ENCODE data around the gene PYGM. TPM values are rescaled to one million over a fixed set of nuclear protein-coding genes. Genes with fewer than 3 reads are reported as not detected.

PYGM gene
- total and polyA plus RNA-seq, 2 experiments from 2014 or later: 1.5 to 3.9 TPM

DNA sequence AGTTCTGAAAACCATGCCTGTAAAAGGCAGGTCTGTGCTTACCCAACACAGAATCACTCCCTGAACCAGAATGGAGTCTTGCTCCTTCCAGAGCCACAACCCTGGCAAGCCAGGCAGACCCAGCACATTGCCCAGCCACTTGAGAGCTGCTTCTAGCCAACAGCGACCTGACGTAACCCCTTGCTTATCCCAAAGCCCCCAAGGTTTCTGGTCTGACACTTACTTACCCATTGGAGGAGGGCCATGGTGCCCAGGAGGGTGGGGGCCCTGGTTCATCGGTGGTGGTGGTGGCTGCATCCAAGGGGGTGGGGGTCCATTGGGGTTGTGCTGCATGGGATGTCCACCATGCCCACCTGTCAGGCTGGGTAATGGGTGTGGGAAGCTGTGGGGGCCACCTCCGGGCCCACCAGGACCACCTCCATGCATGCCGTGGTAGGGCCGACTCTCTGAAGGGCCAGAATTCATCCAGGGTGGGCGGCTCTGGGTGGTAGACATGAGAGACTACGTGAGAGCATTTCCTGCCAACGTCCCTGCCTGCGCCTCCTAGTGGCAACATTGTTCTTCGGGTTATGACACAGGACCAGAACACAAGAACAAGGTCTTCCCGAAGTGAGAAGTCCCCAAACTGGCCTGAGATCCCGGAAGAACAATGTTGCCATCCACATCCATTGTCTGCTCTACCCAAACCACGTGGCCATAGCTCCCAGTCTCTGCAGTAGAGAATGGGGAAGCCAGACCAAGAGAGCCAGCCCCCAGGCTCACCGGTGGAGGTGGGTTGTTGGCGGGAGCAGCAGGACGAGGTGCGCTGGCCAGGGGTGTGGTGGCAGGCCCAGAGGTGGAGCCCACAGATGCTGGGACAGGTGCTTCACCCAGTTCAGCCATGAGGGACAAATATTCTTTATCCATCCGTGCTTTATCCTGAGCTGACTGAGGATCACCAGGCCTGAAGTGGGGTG lies 7.8 kb upstream of the PYGM start:
- ATAC-seq: peak; percentile 27
- H3K27ac ChIP-seq (ENCODE audit: low read depth): peak overlapping the region; percentile 74
- H3K27ac Mint-ChIP-seq: peak overlapping the region; percentile 59

DNA sequence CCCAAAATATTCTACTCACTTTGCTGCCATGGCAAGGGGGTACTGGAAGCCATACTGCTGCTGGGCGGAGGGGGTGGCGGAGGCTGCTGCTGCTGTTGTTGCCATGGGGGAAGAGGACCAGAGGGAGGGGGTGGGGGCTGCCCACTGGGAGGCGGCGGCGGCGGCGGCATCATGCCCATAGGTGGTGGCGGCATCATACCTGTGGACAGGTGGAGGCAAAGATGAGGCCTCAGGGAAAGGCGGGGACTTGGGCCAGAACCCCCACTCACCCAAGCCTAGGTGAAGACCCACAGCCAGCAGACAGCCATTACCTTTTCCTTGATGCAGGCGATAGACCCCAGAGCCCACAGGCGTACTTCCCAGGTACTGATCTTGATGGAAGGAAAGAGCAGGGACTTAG lies 7.1 kb upstream of the PYGM start:
- Mint-ChIP-seq H3K4me1 (peaks cover 60% of the 10 kb centered on the region), H3K36me3 (ENCODE audit: low read depth) (peaks cover 89% of the 10 kb centered on the region), H3K9me3 (no peaks in the 10 kb centered on the region; the same call in 2 of the 3 replicates), H3K27me3 (ENCODE audit: insufficient read depth, low read depth, poor library complexity) (peaks cover 35% of the 10 kb centered on the region), H3K27ac (no peak overlapping the region), H3K4me3 (no peak overlapping the region)
- Histone ChIP-seq H3K4me2 (0 out of 2 replicates have a peak overlapping the region, but pooled peaks have one; percentile 26), H3K4me3 (no peak overlapping the region), H3K27me3 (ENCODE audit: insufficient read depth) (no peaks in the 10 kb centered on the region), H3K36me3 (ENCODE audit: insufficient read depth) (peaks cover 58% of the 10 kb centered on the region), H3K4me1 (ENCODE audit: insufficient read depth) (peaks cover 39% of the 10 kb centered on the region), H3K27ac (ENCODE audit: low read depth) (peak overlapping the region; percentile 72), H3F3A (replicated peaks; ENCODE audit: low read depth) (peaks cover 81% of the 10 kb centered on the region), H2AFZ (no peak overlapping the region), H3K79me2 (replicated peaks; ENCODE audit: insufficient read depth) (peaks cover 40% of the 10 kb centered on the region), H4K20me1 (replicated peaks; ENCODE audit: insufficient read depth) (peaks cover 59% of the 10 kb centered on the region), H3K9me2 (ENCODE audit: insufficient read depth) (no peaks in the 10 kb centered on the region)
- ATAC-seq (no peak), DNase-seq (ENCODE audit: low spot score) (no peak)
- TF ChIP-seq NANOG (IDR thresholded peaks at IDR 0.05; ENCODE audit: borderline replicate concordance) (no peak), EZH2 (IDR thresholded peaks at IDR 0.05; ENCODE audit: low read depth, unreplicated experiment) (no peak), STAT1 (IDR thresholded peaks at IDR 0.05; ENCODE audit: unreplicated experiment) (no peak), EZH2phosphoT487 (IDR thresholded peaks at IDR 0.05; ENCODE audit: unreplicated experiment) (no peak), JUNB (IDR thresholded peaks at IDR 0.05; ENCODE audit: unreplicated experiment) (no peak), ZNF331 (CRISPR knock-in tag; IDR thresholded peaks at IDR 0.05; ENCODE audit: low read depth) (no peak), CREB1 (CRISPR knock-in tag; IDR thresholded peaks at IDR 0.05; ENCODE audit: low read depth) (no peak), ZNF114 (CRISPR knock-in tag; IDR thresholded peaks at IDR 0.05) (no peak)
- TF ChIP-seq, protein P1, sequence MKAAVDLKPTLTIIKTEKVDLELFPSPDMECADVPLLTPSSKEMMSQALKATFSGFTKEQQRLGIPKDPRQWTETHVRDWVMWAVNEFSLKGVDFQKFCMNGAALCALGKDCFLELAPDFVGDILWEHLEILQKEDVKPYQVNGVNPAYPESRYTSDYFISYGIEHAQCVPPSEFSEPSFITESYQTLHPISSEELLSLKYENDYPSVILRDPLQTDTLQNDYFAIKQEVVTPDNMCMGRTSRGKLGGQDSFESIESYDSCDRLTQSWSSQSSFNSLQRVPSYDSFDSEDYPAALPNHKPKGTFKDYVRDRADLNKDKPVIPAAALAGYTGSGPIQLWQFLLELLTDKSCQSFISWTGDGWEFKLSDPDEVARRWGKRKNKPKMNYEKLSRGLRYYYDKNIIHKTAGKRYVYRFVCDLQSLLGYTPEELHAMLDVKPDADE (IDR thresholded peaks at IDR 0.05): no peak
- TF ChIP-seq, protein P2, sequence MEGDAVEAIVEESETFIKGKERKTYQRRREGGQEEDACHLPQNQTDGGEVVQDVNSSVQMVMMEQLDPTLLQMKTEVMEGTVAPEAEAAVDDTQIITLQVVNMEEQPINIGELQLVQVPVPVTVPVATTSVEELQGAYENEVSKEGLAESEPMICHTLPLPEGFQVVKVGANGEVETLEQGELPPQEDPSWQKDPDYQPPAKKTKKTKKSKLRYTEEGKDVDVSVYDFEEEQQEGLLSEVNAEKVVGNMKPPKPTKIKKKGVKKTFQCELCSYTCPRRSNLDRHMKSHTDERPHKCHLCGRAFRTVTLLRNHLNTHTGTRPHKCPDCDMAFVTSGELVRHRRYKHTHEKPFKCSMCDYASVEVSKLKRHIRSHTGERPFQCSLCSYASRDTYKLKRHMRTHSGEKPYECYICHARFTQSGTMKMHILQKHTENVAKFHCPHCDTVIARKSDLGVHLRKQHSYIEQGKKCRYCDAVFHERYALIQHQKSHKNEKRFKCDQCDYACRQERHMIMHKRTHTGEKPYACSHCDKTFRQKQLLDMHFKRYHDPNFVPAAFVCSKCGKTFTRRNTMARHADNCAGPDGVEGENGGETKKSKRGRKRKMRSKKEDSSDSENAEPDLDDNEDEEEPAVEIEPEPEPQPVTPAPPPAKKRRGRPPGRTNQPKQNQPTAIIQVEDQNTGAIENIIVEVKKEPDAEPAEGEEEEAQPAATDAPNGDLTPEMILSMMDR (conservative IDR thresholded peaks at IDR 0.05; ENCODE audit: low read depth in 2 of 2): no peak

More for the DNA sequence above, 7.8 kb upstream of the PYGM start:
- H3K36me3 Mint-ChIP-seq (ENCODE audit: low read depth): peaks cover 91% of the 10 kb centered on the region
- 0 out of 2 replicates have a peak overlapping the region, but pooled peaks have one; percentile 26 for H3K4me2 ChIP-seq
- H3F3A ChIP-seq (replicated peaks; ENCODE audit: low read depth): peaks cover 81% of the 10 kb centered on the region
- peaks cover 66% of the 10 kb centered on the region for H4K20me1 ChIP-seq (replicated peaks; ENCODE audit: insufficient read depth)
- H3K4me1 Mint-ChIP-seq: peaks cover 53% of the 10 kb centered on the region
- peaks cover 29% of the 10 kb centered on the region for H3K27me3 Mint-ChIP-seq (ENCODE audit: insufficient read depth, low read depth, poor library complexity)
- no peak for TF ChIP-seq ZNF331 (CRISPR knock-in tag; IDR thresholded peaks at IDR 0.05; ENCODE audit: low read depth)
- TF ChIP-seq, protein P2 (conservative IDR thresholded peaks at IDR 0.05; ENCODE audit: low read depth in 2 of 2): peak; percentile 77 to 83
- peaks cover 48% of the 10 kb centered on the region for H3K79me2 ChIP-seq (replicated peaks; ENCODE audit: insufficient read depth)
- no peak overlapping the region for H3K4me3 ChIP-seq
- peaks cover 31% of the 10 kb centered on the region for H3K4me1 ChIP-seq (ENCODE audit: insufficient read depth)
- no peak overlapping the region for H2AFZ ChIP-seq
- peak; percentile 96 for DNase-seq (ENCODE audit: low spot score)
- no peaks in the 10 kb centered on the region for H3K9me3 Mint-ChIP-seq
- peaks cover 65% of the 10 kb centered on the region for H3K36me3 ChIP-seq (ENCODE audit: insufficient read depth)
- no peaks in the 10 kb centered on the region for H3K9me2 ChIP-seq (ENCODE audit: insufficient read depth)
- no peaks in the 10 kb centered on the region for H3K27me3 ChIP-seq (ENCODE audit: insufficient read depth)
- peak overlapping the region; percentile 32; the same call in 1 of the 3 replicates for H3K4me3 Mint-ChIP-seq

All from GM23338 (cell line).